Endothelial cell of umbilical vein (primary cell): ENCODE results near the gene ZNF524. TPM values are rescaled to one million over a fixed set of nuclear protein-coding genes. Genes with fewer than 3 reads are reported as not detected.

Experiments
- BruUV-seq: library from RNA; stranded (reverse); fragments of 400-500 nt; replicated peaks from 2 replicates; lab custom pipeline; 2021; lab: Mats Ljungman, UMichigan
- CTCF ChIA-PET: fragments of 300-600, 350-600 bp; sonication (Branson Sonifier 250); formaldehyde crosslinking; loops from one replicate; lab custom pipeline; 2021; ENCODE audit warnings: antibody characterized with exemption, inconsistent platforms; lab: Charles Lee
- POLR2A ChIA-PET: fragments of 300-600, 350-600 bp; sonication (Branson Sonifier 250); formaldehyde crosslinking; loops from one replicate; lab custom pipeline; 2021; ENCODE audit warnings: antibody characterized with exemption, inconsistent platforms; lab: Charles Lee
- DNase-seq: peaks from one replicate; pipeline ENCODE4 v3.0.0-alpha.2; 2011; ENCODE audit warnings: low read depth, low spot score
- FAIRE-seq: peaks from 2 replicates; lab custom pipeline; 2011; peaks lifted over from hg19 to GRCh38; lab: Jason Lieb, UNC
- H2AFZ ChIP-seq: 2 replicates; pipeline ENCODE4 v1.6.0; 2012; ENCODE audit warnings: low read depth, low read length, control low read depth, inconsistent platforms
- H3K27ac ChIP-seq: 2 replicates; pipeline ENCODE4 v1.5.1; 2011; ENCODE audit warnings: low read depth, mild to moderate bottlenecking, control low read depth, low read length, moderate library complexity; ENCODE audit not compliant: insufficient read depth
- H3K27me3 ChIP-seq, 2 experiments: 2 replicates each; pipeline versions ENCODE4 v1.6.0 to v1.6.1; 2011; ENCODE audit warnings: low read length in 2 of 2, mixed read lengths in 1 of 2; ENCODE audit not compliant: control insufficient read depth in 2 of 2, insufficient read depth in 2 of 2
- H3K36me3 ChIP-seq, 2 experiments: 2 replicates in 1 of 2; 3 replicates in 1 of 2; pipeline ENCODE4 v1.5.1; 2011; ENCODE audit warnings: low read length in 2 of 2, mild to moderate bottlenecking in 1 of 2, moderate library complexity in 1 of 2; ENCODE audit not compliant: control insufficient read depth in 2 of 2, insufficient read depth in 2 of 2; ENCODE audit errors: extremely low read depth in 1 of 2
- H3K4me1 ChIP-seq: 3 replicates; pipeline ENCODE4 v1.5.1; 2011; ENCODE audit warnings: mild to moderate bottlenecking, low read length; ENCODE audit not compliant: control insufficient read depth, insufficient read depth; ENCODE audit errors: extremely low read depth
- H3K4me2 ChIP-seq: 2 replicates; pipeline ENCODE4 v1.6.1; 2011; ENCODE audit warnings: low read length, control low read depth, mixed read lengths; ENCODE audit not compliant: insufficient read depth
- H3K4me3 ChIP-seq, 3 experiments: fragments of 200-600 bp in 1 of 3; sonication (generic), shearing (Covaris generic) in 1 of 3; replicated peaks in 1 of 3; 2 replicates each; pipeline ENCODE4 v1.5.1; 2011 to 2016; ENCODE audit warnings: control low read depth in 3 of 3, low read length in 3 of 3, mild to moderate bottlenecking in 2 of 3, inconsistent platforms in 1 of 3, low read depth in 1 of 3, moderate library complexity in 1 of 3; ENCODE audit not compliant: insufficient read depth in 1 of 3
- H3K79me2 ChIP-seq: 2 replicates; pipeline ENCODE4 v1.6.0; 2012; ENCODE audit warnings: low read length, inconsistent platforms; ENCODE audit not compliant: control insufficient read depth, insufficient read depth
- H3K9ac ChIP-seq: replicated peaks from 2 replicates; pipeline ENCODE3; 2011; ENCODE audit warnings: low read length, control low read depth; ENCODE audit not compliant: insufficient read depth; ENCODE audit errors: extremely low read depth
- H3K9me1 ChIP-seq: replicated peaks from 3 replicates; pipeline ENCODE4 v1.6.0; 2011; ENCODE audit warnings: mild to moderate bottlenecking, low read length; ENCODE audit not compliant: control insufficient read depth, insufficient read depth; ENCODE audit errors: extremely low read depth
- H3K9me3 ChIP-seq: replicated peaks from 2 replicates; pipeline ENCODE4 v1.5.1; 2012; ENCODE audit warnings: low read length, inconsistent platforms; ENCODE audit not compliant: control insufficient read depth, insufficient read depth
- H4K20me1 ChIP-seq: replicated peaks from 2 replicates; pipeline ENCODE3; 2011; ENCODE audit warnings: mild to moderate bottlenecking, low read length; ENCODE audit not compliant: control insufficient read depth, insufficient read depth; ENCODE audit errors: extremely low read depth
- CTCF ChIP-seq, 2 donors: IDR thresholded peaks; 1 replicate in 1 of 2; 2 replicates in 1 of 2; pipeline ENCODE4 v1.5.1; 2011; ENCODE audit warnings: low read length in 2 of 2, mild to moderate bottlenecking in 2 of 2, moderate library complexity in 2 of 2, control low read depth in 1 of 2, inconsistent platforms in 1 of 2, low read depth in 1 of 2; ENCODE audit not compliant: insufficient read depth in 1 of 2; ENCODE audit errors: extremely low read depth in 1 of 2
- EZH2 ChIP-seq: IDR thresholded peaks from 2 replicates; pipeline ENCODE4 v1.6.1; 2012; ENCODE audit warnings: borderline replicate concordance, low read depth, mild to moderate bottlenecking, moderate library complexity, low read length, inconsistent platforms; ENCODE audit not compliant: severe bottlenecking
- FOS ChIP-seq: IDR thresholded peaks from 2 replicates; pipeline ENCODE4 v1.6.1; 2011; ENCODE audit warnings: mild to moderate bottlenecking, low read length, moderate library complexity, borderline replicate concordance; ENCODE audit not compliant: insufficient read depth
- GATA2 ChIP-seq: IDR thresholded peaks from 2 replicates; pipeline ENCODE4 v1.7.0; 2011; ENCODE audit warnings: low read depth, mild to moderate bottlenecking, moderate library complexity, mixed read lengths, low read length; ENCODE audit not compliant: insufficient read length, insufficient read depth
- JUN ChIP-seq: IDR thresholded peaks from 2 replicates; pipeline ENCODE4 v1.6.1; 2011; ENCODE audit warnings: borderline replicate concordance, low read depth; ENCODE audit not compliant: insufficient read length, insufficient read depth
- MYC ChIP-seq: IDR thresholded peaks from one replicate; pipeline ENCODE4 v1.6.1; 2011; ENCODE audit warnings: mild to moderate bottlenecking, low read depth, low read length
- POLR2A ChIP-seq: IDR thresholded peaks from 2 replicates; pipeline ENCODE4 v1.6.1; 2012; ENCODE audit warnings: low read depth, mild to moderate bottlenecking, control low read depth, low read length
- POLR2AphosphoS5 ChIP-seq: IDR thresholded peaks from 2 replicates; pipeline ENCODE4 v1.6.1; 2012; ENCODE audit warnings: low read depth, mild to moderate bottlenecking, control low read depth, low read length, moderate library complexity; ENCODE audit not compliant: insufficient read depth
- dilution Hi-C: fragments of 300-500 bp; cut with MboI; formaldehyde crosslinking; loops from one replicate; pipeline ENCODE4 v1.15.0; 2019; ENCODE audit warnings: low sequenced_read_pairs; ENCODE audit not compliant: extremely low pct_ligation_motif_present
- intact Hi-C: fragments of 100-400 bp; cut with micrococcal nuclease; formaldehyde crosslinking; loops from one replicate; pipeline ENCODE4 v1.10.0; 2022
- polyA plus RNA-seq, 4 experiments: library from polyadenylated mRNA; depleted of rRNA in 3 of 4; stranded (reverse) in 3 of 4; unstranded in 1 of 4; fragments of >200 nt; gene quantifications; 2 replicates each; pipeline versions ENCODE4 v1.2.1 to v1.2.3, GENCODE V29; 2011 to 2012; ENCODE audit warnings: missing spikeins in 1 of 4
- total RNA-seq: library from RNA; stranded (reverse); gene quantifications from 2 replicates; pipeline ENCODE4 v1.2.3, GENCODE V29; 2021
- TF ChIP-seq, protein P1 (sequence below): IDR thresholded peaks from 2 replicates; pipeline ENCODE4 v1.6.1; 2011; ENCODE audit not compliant: insufficient read depth, insufficient read length

The ZNF524 gene
- total and polyA plus RNA-seq, 2 donors (not counting 3 experiments of a cell fraction or from before 2014, with no cell fraction given) = 15.2 to 15.4 TPM

DNA sequence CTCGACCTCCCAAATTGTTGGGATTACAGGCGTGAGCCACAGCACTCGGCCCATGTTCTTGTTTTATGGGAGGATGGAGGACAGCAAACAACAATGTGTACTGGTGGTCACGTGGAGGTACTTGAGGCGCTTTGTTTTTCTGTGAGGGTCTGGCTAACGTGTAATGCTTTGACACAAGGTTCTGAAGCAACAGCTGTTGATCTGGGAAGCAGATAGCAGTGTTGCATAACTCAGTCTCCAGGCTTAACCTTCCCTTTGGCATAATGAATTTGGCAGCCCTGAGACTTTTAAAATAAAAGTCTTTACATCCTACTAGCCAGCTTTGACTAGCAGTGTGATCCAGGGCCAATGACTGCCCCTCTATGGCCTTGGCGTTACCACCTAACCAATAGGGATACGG lies 33.8 kb downstream of the ZNF524 start:
- Histone ChIP-seq H4K20me1 (no peaks in the 10 kb centered on the region), H3K4me3 (no peak overlapping the region), H3K4me1 (peaks cover 12% of the 10 kb centered on the region), H3K27ac (no peak overlapping the region), H2AFZ (peak overlapping the region; percentile 72), H3K27me3 (no peaks in the 10 kb centered on the region), H3K4me2 (peak overlapping the region; percentile 96), H3K9me3 (no peaks in the 10 kb centered on the region), H3K36me3 (no peaks in the 10 kb centered on the region), H3K9ac (no peak overlapping the region), H3K9me1 (no peaks in the 10 kb centered on the region), H3K79me2 (peaks cover 22% of the 10 kb centered on the region)
- dilution Hi-C loops (no loop called here), intact Hi-C loops (loop anchor here (5.0 kb wide), 1 partner anchor 492 kb away; no protein-coding TSS in a partner anchor)
- ChIA-PET CTCF (interaction anchor here (0.6 to 3.3 kb wide), 15 partner anchors 9 to 1474 kb away, joined by 3 to 86 read pairs (median 14); partner anchors contain the start of genes LENG1, U2AF2, UBE2S and ZNF581), POLR2A (interaction anchor here (0.7 to 1.8 kb wide), 2 partner anchors 8 to 1654 kb away, joined by 3 to 4 read pairs; no protein-coding TSS in a partner anchor)
- FAIRE-seq = no peak
- BruUV-seq = no TSS peak
- DNase-seq = no peak
- TF ChIP-seq CTCF (IDR thresholded peaks at IDR 0.05; ENCODE audit: extremely low read depth in 1 of 2, insufficient read depth in 1 of 2, low read depth in 1 of 2, low read length in 2 of 2) (no peak), FOS (no peak), JUN (no peak), MYC (no peak), GATA2 (no peak), EZH2 (no peak), POLR2AphosphoS5 (no peak), POLR2A (no peak)
- TF ChIP-seq, protein P1, sequence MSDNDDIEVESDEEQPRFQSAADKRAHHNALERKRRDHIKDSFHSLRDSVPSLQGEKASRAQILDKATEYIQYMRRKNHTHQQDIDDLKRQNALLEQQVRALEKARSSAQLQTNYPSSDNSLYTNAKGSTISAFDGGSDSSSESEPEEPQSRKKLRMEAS = no peak
